SU-DHL-6 (cell line): ENCODE results near the gene EPB41L2.

Source experiments
- CTCF ChIP-seq: fragments of 200-600 bp; sonication (generic); IDR thresholded peaks from one replicate; pipeline ENCODE4 v1.5.1; 2017; ENCODE audit warnings: antibody characterized with exemption, mild to moderate bottlenecking, low read length, moderate library complexity; ENCODE audit not compliant: insufficient read depth, poor library complexity, severe bottlenecking
- EZH2phosphoT487 ChIP-seq: fragments of 200-600 bp; sonication (generic), shearing (Covaris generic); conservative IDR thresholded peaks from 2 replicates; pipeline ENCODE4 v1.6.1; 2018; ENCODE audit warnings: mild to moderate bottlenecking, antibody characterized with exemption, low read length, moderate library complexity, mixed read lengths

GRCh38 chr6:130997061-130997753 is 65.8 kb downstream of the EPB41L2 start:
- TF ChIP-seq CTCF (no peak), EZH2phosphoT487 (no peak)
